K562 (cell line): ENCODE results near the gene RNPEP. TPM values are rescaled to one million over a fixed set of nuclear protein-coding genes. Genes with fewer than 3 reads are reported as not detected.

Experiments
- ATAC-seq: fragments of 200-7000 bp; cut with Tn5 transposase; 3 replicates; pipeline ENCODE4 v1.9.1; 2020; ENCODE audit warnings: moderate library complexity
- BruUV-seq: library from RNA; stranded (reverse); fragments of 400-500 nt; replicated peaks from 2 replicates; lab custom pipeline; 2021; lab: Mats Ljungman, UMichigan
- CTCF ChIA-PET: fragments of 300-600 bp; formaldehyde crosslinking; extraction: SDS; loops from one replicate; lab custom pipeline; 2021; ENCODE audit warnings: low intra/inter-chr PET ratio; lab: Yijun Ruan, JAX
- POLR2A ChIA-PET: fragments of 300-600, 350-650 bp; sonication (Branson Sonifier 250); formaldehyde crosslinking; extraction: SDS; loops from one replicate; lab custom pipeline; 2021; ENCODE audit warnings: antibody characterized with exemption, inconsistent platforms; lab: Yijun Ruan, JAX
- DNase-seq, 4 experiments: peaks; one replicate each; pipeline versions ENCODE4 v3.0.0 to v3.0.0-alpha.2; 2011 to 2018; ENCODE audit warnings: low spot score in 3 of 4, mixed read lengths in 3 of 4; ENCODE audit errors: extremely low read depth in 1 of 4
- FAIRE-seq: peaks from 2 replicates; lab custom pipeline; 2011; peaks lifted over from hg19 to GRCh38; lab: Jason Lieb, UNC
- H2AFZ ChIP-seq: 2 replicates; pipeline ENCODE4 v1.6.0; 2011; ENCODE audit warnings: low read depth, low read length, control low read depth, inconsistent platforms
- H3K27ac ChIP-seq: fragments of 200-600 bp; 3 replicates; pipeline ENCODE4 v1.8.0; 2011; ENCODE audit warnings: low read depth, mild to moderate bottlenecking, control low read depth, inconsistent platforms, low read length, moderate library complexity, mixed read lengths; ENCODE audit errors: extremely low read depth
- H3K27me3 ChIP-seq, 2 experiments: fragments of 300-600 bp in 1 of 2; 2 replicates in 1 of 2; 3 replicates in 1 of 2; pipeline versions ENCODE4 v1.6.0 to v1.8.0; 2011; ENCODE audit warnings: inconsistent platforms in 2 of 2, low read length in 2 of 2, mild to moderate bottlenecking in 1 of 2, mixed read lengths in 1 of 2, moderate library complexity in 1 of 2; ENCODE audit not compliant: control insufficient read depth in 2 of 2, insufficient read depth in 2 of 2
- H3K36me3 ChIP-seq: fragments of 300-600 bp; 3 replicates; pipeline ENCODE4 v1.8.0; 2011; ENCODE audit warnings: mild to moderate bottlenecking, low read length, inconsistent platforms; ENCODE audit not compliant: control insufficient read depth, insufficient read depth
- H3K4me1 ChIP-seq, 2 experiments: fragments of 200-600 bp in 1 of 2; replicated peaks in 1 of 2; 2 replicates in 1 of 2; 3 replicates in 1 of 2; pipeline versions ENCODE4 v1.5.1 to v1.8.0; 2011; ENCODE audit warnings: inconsistent platforms in 2 of 2, low read length in 2 of 2, mild to moderate bottlenecking in 1 of 2, mixed read lengths in 1 of 2, moderate library complexity in 1 of 2; ENCODE audit not compliant: control insufficient read depth in 2 of 2, insufficient read depth in 2 of 2
- H3K4me2 ChIP-seq: 2 replicates; pipeline ENCODE4 v1.6.1; 2011; ENCODE audit warnings: low read length, control low read depth, inconsistent platforms, mixed read lengths; ENCODE audit not compliant: insufficient read depth
- H3K4me3 ChIP-seq: fragments of 200-600 bp; sonication (generic), shearing (Covaris generic); 2 replicates; pipeline ENCODE4 v1.5.1; 2016; ENCODE audit warnings: control low read depth, inconsistent platforms
- H3K79me2 ChIP-seq: fragments of 200-600 bp; 3 replicates; pipeline ENCODE4 v1.8.0; 2011; ENCODE audit warnings: low read length, inconsistent platforms; ENCODE audit not compliant: control insufficient read depth, insufficient read depth
- H3K9ac ChIP-seq, 2 experiments: 2 replicates each; pipeline versions ENCODE4 v1.6.0 to v1.6.1; 2011; ENCODE audit warnings: low read depth in 2 of 2, low read length in 2 of 2, control low read depth in 1 of 2, inconsistent platforms in 1 of 2, mild to moderate bottlenecking in 1 of 2, mixed read lengths in 1 of 2; ENCODE audit not compliant: insufficient read depth in 1 of 2
- H3K9me1 ChIP-seq: one replicate; pipeline ENCODE4 v1.6.0; 2011; ENCODE audit warnings: inconsistent platforms, mild to moderate bottlenecking, low read length, moderate library complexity; ENCODE audit not compliant: control insufficient read depth, insufficient read depth
- H3K9me3 ChIP-seq: replicated peaks from 2 replicates; pipeline ENCODE4 v1.5.1; 2011; ENCODE audit warnings: low read depth, low read length, inconsistent platforms; ENCODE audit not compliant: control insufficient read depth, insufficient read depth
- H4K20me1 ChIP-seq: replicated peaks from 2 replicates; pipeline ENCODE4 v1.6.1; 2011; ENCODE audit warnings: low read length, inconsistent platforms, mixed read lengths; ENCODE audit not compliant: control insufficient read depth, insufficient read depth
- BRF1 ChIP-seq: IDR thresholded peaks from 3 replicates; pipeline ENCODE4 v1.6.1; 2011; ENCODE audit warnings: borderline replicate concordance, mild to moderate bottlenecking; ENCODE audit not compliant: insufficient read length; ENCODE audit errors: extremely low read depth
- CBFA2T2 ChIP-seq: fragments of 450-650 bp; conservative IDR thresholded peaks from 2 replicates; pipeline ENCODE4 v1.6.1; 2017; ENCODE audit warnings: mild to moderate bottlenecking
- CBFB ChIP-seq: sonication (generic); formaldehyde crosslinking; IDR thresholded peaks from 2 replicates; pipeline ENCODE4 v1.4.0; 2020; ENCODE audit warnings: mild to moderate bottlenecking, missing genetic modification reagents
- CSDE1 ChIP-seq, 2 experiments: fragments of 450-650 bp; IDR thresholded peaks; 2 replicates each; pipeline ENCODE4 v1.6.1; 2016; ENCODE audit warnings: mild to moderate bottlenecking in 1 of 2
- NR2C1 ChIP-seq, 2 experiments: fragments of 450-650 bp; IDR thresholded peaks; 2 replicates each; pipeline ENCODE4 v1.6.1; 2017; ENCODE audit warnings: mild to moderate bottlenecking in 2 of 2, antibody characterized with exemption in 1 of 2, inconsistent platforms in 1 of 2, missing compliant biosample characterization in 1 of 2, missing genetic modification characterization in 1 of 2
- POLR2AphosphoS5 ChIP-seq: IDR thresholded peaks from 2 replicates; pipeline ENCODE4 v1.6.1; 2011; ENCODE audit warnings: mild to moderate bottlenecking, low read depth, low read length, moderate library complexity; ENCODE audit not compliant: control insufficient read depth, insufficient read depth
- RCOR1 ChIP-seq, 2 experiments: IDR thresholded peaks; 2 replicates each; pipeline ENCODE4 v1.6.1; 2012; ENCODE audit warnings: low read depth in 2 of 2, low read length in 2 of 2, borderline replicate concordance in 1 of 2, improper control_type of control experiment in 1 of 2
- SAP30 ChIP-seq: fragments of 200-600 bp; sonication (generic); IDR thresholded peaks from 2 replicates; pipeline ENCODE4 v1.6.1; 2012; ENCODE audit warnings: borderline replicate concordance, low read depth, mild to moderate bottlenecking, moderate library complexity, low read length, control low read depth, inconsistent platforms; ENCODE audit not compliant: insufficient read depth, poor library complexity, severe bottlenecking
- SREBF1 ChIP-seq: fragments of 150-350 bp; IDR thresholded peaks from 2 replicates; pipeline ENCODE4 v1.6.1; 2014; ENCODE audit warnings: antibody characterized with exemption, low read depth, low read length, borderline replicate concordance
- ZNF384 ChIP-seq: IDR thresholded peaks from 2 replicates; pipeline ENCODE4 v1.6.1; 2012; ENCODE audit warnings: low read depth, low read length, improper control_type of control experiment
- ZNF764 ChIP-seq: fragments of 250-450 bp; sonication (Bioruptor Pico); IDR thresholded peaks from 2 replicates; pipeline ENCODE4 v1.4.0; 2020; ENCODE audit warnings: low read depth, mild to moderate bottlenecking, moderate library complexity
- WGBS: fragments of 100-300 bp; shearing (Covaris generic); methylation state at CpG from one replicate; pipeline ENCODE4 v1.1.6; 2016; ENCODE audit warnings: low coverage, mixed read lengths; ENCODE audit not compliant: insufficient coverage; ENCODE audit errors: missing lambda C conversion rate; 5-methylcytosine and 5-hydroxymethylcytosine counted together
- in situ Hi-C: fragments of 300-500 bp; cut with MboI; formaldehyde crosslinking; loops from 4 replicates; pipeline ENCODE4 v1.15.0; 2018; ENCODE audit warnings: inconsistent platforms, mixed read lengths
- intact Hi-C: fragments of 100-400 bp; cut with micrococcal nuclease; formaldehyde crosslinking; loops from 2 replicates; pipeline ENCODE4 v1.14.2; 2022
- polyA plus RNA-seq, 8 experiments: library from polyadenylated mRNA; depleted of rRNA in 4 of 8; stranded (reverse) in 5 of 8; unstranded in 3 of 8; fragments of >200 nt; fragmentation: Nextera tagmentation in 2 of 8; fragmentation: Illumina TruSeq in 1 of 8; extraction: Ambion mirVana in 2 of 8; extraction: Trizol in 1 of 8; gene quantifications; 2 replicates each; pipeline versions ENCODE4 v1.2.1 to v1.2.3, GENCODE V29; 2011 to 2014; ENCODE audit warnings: inconsistent platforms in 1 of 8, missing spikeins in 1 of 8
- total RNA-seq, 7 experiments: library from RNA; depleted of rRNA in 6 of 7; stranded (reverse); fragments of >200 nt in 6 of 7; fragmentation: Illumina TruSeq in 2 of 7; extraction: Trizol in 2 of 7; gene quantifications; 2 replicates each; pipeline versions ENCODE4 v1.2.1 to v1.2.3, GENCODE V29; 2011 to 2021; ENCODE audit warnings: low replicate concordance in 1 of 7
- TF ChIP-seq, protein P1 (sequence below): fragments of 450-650 bp; formaldehyde crosslinking; IDR thresholded peaks from 2 replicates; pipeline ENCODE4 v1.4.0; 2022; ENCODE audit warnings: missing genetic modification characterization
- TF ChIP-seq, protein P2 (sequence below): fragments of 250-450 bp; sonication (Bioruptor Pico); IDR thresholded peaks from 2 replicates; pipeline ENCODE4 v1.4.0; 2020; ENCODE audit warnings: borderline replicate concordance

Gene RNPEP
- total and polyA plus RNA-seq, 9 of the 15 experiments (the other 6 are each of a cell fraction or from before 2014, with no cell fraction given), result 27.5 to 131 (median 63.4) TPM

DNA sequence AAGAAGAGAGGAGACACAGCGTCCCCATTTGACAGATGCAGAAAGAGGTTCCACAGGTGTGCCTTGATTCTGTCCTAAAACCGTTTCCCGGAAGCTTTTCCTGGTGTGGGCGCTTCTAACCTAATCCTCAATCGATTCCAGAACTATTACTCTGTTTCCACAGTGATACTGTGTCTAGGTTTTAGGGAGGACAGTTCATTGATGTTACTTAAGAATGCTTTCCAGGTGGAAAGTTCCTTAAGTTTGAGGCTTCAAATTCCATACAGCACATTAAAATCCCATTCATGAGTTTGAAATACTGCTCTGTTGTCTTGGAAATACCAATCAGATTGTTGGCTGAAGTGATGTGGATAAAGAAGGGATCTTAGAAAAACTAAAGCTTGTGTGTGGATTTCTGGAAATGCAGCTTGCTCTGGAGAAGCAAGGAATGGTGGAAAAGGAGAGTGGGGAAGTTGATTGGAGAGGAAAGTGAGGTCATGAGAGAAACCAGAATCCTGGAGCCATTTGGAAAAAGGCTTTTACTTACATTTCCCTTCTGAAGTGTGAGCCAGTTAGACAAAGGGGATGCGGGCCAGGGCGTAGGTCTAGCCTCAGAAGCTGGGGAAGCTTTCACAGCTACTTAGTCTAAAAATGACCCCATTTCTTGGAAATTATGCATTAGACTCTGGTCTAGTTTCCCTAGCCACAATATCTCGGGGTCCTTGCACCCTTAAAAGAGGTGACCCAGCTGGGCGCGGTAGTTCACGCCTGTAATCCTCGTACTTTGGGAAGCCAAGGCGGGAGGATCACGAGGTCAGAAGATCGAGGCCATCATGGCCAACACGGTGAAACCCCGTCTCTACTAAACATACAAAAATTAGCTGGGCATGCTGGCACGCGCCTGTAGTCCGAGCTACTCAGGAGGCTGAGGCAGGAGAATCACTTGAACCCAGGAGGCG is 34.6 kb downstream of the RNPEP start (continued):
- no peak for TF ChIP-seq SAP30
- no peak for TF ChIP-seq BRF1

DNA sequence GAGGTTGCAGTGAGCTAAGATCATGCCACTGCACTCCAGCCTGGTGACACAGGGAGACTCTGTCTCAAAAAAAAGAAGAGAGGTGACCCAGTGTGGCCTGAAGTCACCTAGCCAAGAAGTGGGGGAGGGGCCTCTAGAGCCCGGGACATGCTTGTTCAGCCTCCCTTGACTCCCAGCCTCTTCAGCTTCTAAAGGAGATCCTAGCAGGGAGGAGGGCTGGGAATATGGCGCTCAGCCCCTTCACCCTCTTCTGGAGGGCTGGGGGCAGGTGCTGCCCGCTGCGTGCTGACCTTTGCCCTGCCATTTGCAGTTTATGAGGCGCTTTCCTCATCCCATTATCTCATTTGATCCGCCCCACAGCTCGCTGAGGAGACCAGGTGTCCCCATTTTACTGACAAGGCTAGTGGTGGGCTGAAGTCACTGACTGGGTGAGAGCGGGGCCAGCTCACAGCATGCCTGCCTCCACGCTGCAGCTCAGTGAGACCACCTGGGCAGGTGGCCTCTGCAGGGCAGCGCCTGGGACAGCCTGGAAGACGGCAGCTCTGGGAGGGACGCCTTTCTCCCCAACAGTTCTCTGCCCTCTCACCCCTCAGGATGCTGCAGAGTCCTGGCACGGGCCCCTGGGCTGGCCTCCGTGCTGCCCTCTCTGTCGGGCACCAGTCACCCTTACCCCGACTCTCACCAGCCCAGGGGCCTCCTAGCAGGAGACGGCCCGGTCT is 35.5 kb downstream of the RNPEP start:
- H3K9me3 ChIP-seq, result no peaks in the 10 kb centered on the region
- DNase-seq, result peak in 3 of 4 experiments; percentile 62 to 65 (median 65)
- no peaks in the 10 kb centered on the region for H3K9me1 ChIP-seq
- no peaks in the 10 kb centered on the region for H3K36me3 ChIP-seq
- 7% methylated on average over 18 of the region's 18 CpGs for WGBS
- intact Hi-C loops, result loop anchor here (2.0 kb wide), 1 partner anchor 59 kb away; no protein-coding TSS in a partner anchor
- H3K4me1 ChIP-seq, result peaks cover 26 to 42% of the 10 kb centered on the region in 2 experiments
- H3K4me3 ChIP-seq, result no peak overlapping the region
- no peaks in the 10 kb centered on the region for H4K20me1 ChIP-seq
- H3K79me2 ChIP-seq, result no peaks in the 10 kb centered on the region
- in situ Hi-C loops, result no loop called here
- peaks cover 5 to 11% of the 10 kb centered on the region in 2 experiments; a peak in 4 of 5 replicates for H3K27me3 ChIP-seq
- no TSS peak for BruUV-seq
- POLR2A ChIA-PET, result interaction anchor here (0.6 to 1.3 kb wide), 8 partner anchors 14 to 260 kb away, joined by 3 to 5 read pairs (median 4); no protein-coding TSS in a partner anchor
- peak overlapping the region; percentile 17 to 87; a peak in 3 of 4 replicates for H3K9ac ChIP-seq
- no peak for FAIRE-seq
- CTCF ChIA-PET, result interaction anchor here (1.0 kb wide), 1 partner anchor 117 kb away, joined by 3 read pairs; no protein-coding TSS in a partner anchor
- H3K27ac ChIP-seq, result peak overlapping the region; percentile 53
- peak overlapping the region; percentile 62 for H3K4me2 ChIP-seq
- peak overlapping the region; percentile 75 for H2AFZ ChIP-seq
- ATAC-seq, result peak; percentile 44
- TF ChIP-seq NR2C1 (IDR thresholded peaks at IDR 0.05), result peak; percentile 70
- TF ChIP-seq NR2C1 (tag; IDR thresholded peaks at IDR 0.05), result peak; percentile 67; the same call in 1 of the 2 replicates
- 0 out of 4 replicates have a peak, but pooled peaks of 1 of the 2 experiments have one; percentile 5 for TF ChIP-seq RCOR1 (IDR thresholded peaks at IDR 0.05; ENCODE audit: borderline replicate concordance in 1 of 2, low read depth in 2 of 2, low read length in 2 of 2)
- TF ChIP-seq CSDE1 (IDR thresholded peaks at IDR 0.05), result no peak
- TF ChIP-seq CBFB (CRISPR knock-in tag), result peak; percentile 31; the same call in 1 of the 2 replicates
- no peak for TF ChIP-seq POLR2AphosphoS5
- TF ChIP-seq ZNF384, result peak; percentile 65; the same call in 1 of the 2 replicates
- TF ChIP-seq ZNF764, result 0 out of 2 replicates have a peak, but pooled peaks have one; percentile 24
- TF ChIP-seq, protein P1, sequence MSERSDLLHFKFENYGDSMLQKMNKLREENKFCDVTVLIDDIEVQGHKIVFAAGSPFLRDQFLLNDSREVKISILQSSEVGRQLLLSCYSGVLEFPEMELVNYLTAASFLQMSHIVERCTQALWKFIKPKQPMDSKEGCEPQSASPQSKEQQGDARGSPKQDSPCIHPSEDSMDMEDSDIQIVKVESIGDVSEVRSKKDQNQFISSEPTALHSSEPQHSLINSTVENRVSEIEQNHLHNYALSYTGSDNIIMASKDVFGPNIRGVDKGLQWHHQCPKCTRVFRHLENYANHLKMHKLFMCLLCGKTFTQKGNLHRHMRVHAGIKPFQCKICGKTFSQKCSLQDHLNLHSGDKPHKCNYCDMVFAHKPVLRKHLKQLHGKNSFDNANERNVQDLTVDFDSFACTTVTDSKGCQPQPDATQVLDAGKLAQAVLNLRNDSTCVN (CRISPR knock-in tag), result no peak
- no peak for TF ChIP-seq SREBF1
- TF ChIP-seq, protein P2, sequence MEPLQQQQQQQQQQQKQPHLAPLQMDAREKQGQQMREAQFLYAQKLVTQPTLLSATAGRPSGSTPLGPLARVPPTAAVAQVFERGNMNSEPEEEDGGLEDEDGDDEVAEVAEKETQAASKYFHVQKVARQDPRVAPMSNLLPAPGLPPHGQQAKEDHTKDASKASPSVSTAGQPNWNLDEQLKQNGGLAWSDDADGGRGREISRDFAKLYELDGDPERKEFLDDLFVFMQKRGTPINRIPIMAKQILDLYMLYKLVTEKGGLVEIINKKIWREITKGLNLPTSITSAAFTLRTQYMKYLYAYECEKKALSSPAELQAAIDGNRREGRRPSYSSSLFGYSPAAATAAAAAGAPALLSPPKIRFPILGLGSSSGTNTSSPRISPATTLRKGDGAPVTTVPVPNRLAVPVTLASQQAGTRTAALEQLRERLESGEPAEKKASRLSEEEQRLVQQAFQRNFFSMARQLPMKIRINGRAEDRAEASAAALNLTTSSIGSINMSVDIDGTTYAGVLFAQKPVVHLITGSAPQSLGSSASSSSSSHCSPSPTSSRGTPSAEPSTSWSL (CRISPR knock-in tag), result 0 out of 2 replicates have a peak, but pooled peaks have one; percentile 31
- TF ChIP-seq CBFA2T2, result peak; percentile 38; the same call in 1 of the 2 replicates
